ENCODE data around the gene SHISAL2B.

- TF ChIP-seq CTCF (conservative IDR thresholded peaks at IDR 0.05) (no peak), EZH2 (IDR thresholded peaks at IDR 0.05; ENCODE audit: low read depth) (no peak)
Observed at GRCh38 chr5:64666078-64666477, 24.2 kb upstream of the SHISAL2B start.

Measured in PC-9 (cell line).